ENCODE measurements around the gene IGF1R. TPM values are rescaled to one million over a fixed set of nuclear protein-coding genes. Genes with fewer than 3 reads are reported as not detected.
A peak's percentile ranks its signal among the peaks of the same experiment; 100 is the strongest.
"Not testable (repeated sequence)": the region's sequence is repeated elsewhere in the genome, so short reads cannot be mapped to it uniquely, and the experiment has no call there.

Gene IGF1R
- 28.2 and 43.8 TPM in 2 replicates for total RNA-seq

GRCh38 chr15:98647774-98648653 is at the start of gene IGF1R:
Gene IGF1R, plus strand, starts transcription at chr15:98648539. Its CDS starts 1,043 bp downstream, at chr15:98649582.
- DNase-seq (ENCODE audit: low read depth, low spot score), result peak; percentile 51

- no peak for DNase-seq (ENCODE audit: low read depth, low spot score)
Measured at GRCh38 chr15:98599909-98600691, 48.2 kb upstream of the IGF1R start.

- DNase-seq (ENCODE audit: low read depth, low spot score), result no peak
Measured at GRCh38 chr15:98604983-98605382, 43.4 kb upstream of the IGF1R start.

GRCh38 chr15:98609144-98609852 is 39.0 kb upstream of the IGF1R start:
- DNase-seq (ENCODE audit: low read depth, low spot score), result no peak

GRCh38 chr15:98610991-98611390 is 37.3 kb upstream of the IGF1R start:
- no peak for DNase-seq (ENCODE audit: low read depth, low spot score)

GRCh38 chr15:98611808-98612207 is 36.5 kb upstream of the IGF1R start:
- no peak for DNase-seq (ENCODE audit: low read depth, low spot score)

- no peak for DNase-seq (ENCODE audit: low read depth, low spot score)
Measured at GRCh38 chr15:98612490-98613110, 35.7 kb upstream of the IGF1R start.

GRCh38 chr15:98614681-98615080 is 33.7 kb upstream of the IGF1R start:
- DNase-seq (ENCODE audit: low read depth, low spot score), result no peak

- no peak for DNase-seq (ENCODE audit: low read depth, low spot score)
Measured at GRCh38 chr15:98616397-98616796, 31.9 kb upstream of the IGF1R start.

GRCh38 chr15:98617328-98617980 is 30.9 kb upstream of the IGF1R start:
- no peak for DNase-seq (ENCODE audit: low read depth, low spot score)

GRCh38 chr15:98618576-98618975 is 29.8 kb upstream of the IGF1R start:
- DNase-seq (ENCODE audit: low read depth, low spot score), result not testable (repeated sequence)

- no peak for DNase-seq (ENCODE audit: low read depth, low spot score)
Measured at GRCh38 chr15:98620020-98620419, 28.3 kb upstream of the IGF1R start.

- no peak for DNase-seq (ENCODE audit: low read depth, low spot score)
Measured at GRCh38 chr15:98621021-98621420, 27.3 kb upstream of the IGF1R start.

- DNase-seq (ENCODE audit: low read depth, low spot score), result no peak
Measured at GRCh38 chr15:98625614-98626013, 22.7 kb upstream of the IGF1R start.

- DNase-seq (ENCODE audit: low read depth, low spot score), result no peak
Measured at GRCh38 chr15:98626153-98626552, 22.2 kb upstream of the IGF1R start.

- no peak for DNase-seq (ENCODE audit: low read depth, low spot score)
Measured at GRCh38 chr15:98628216-98628615, 20.1 kb upstream of the IGF1R start.

GRCh38 chr15:98635848-98636247 is 12.5 kb upstream of the IGF1R start:
- no peak for DNase-seq (ENCODE audit: low read depth, low spot score)

GRCh38 chr15:98643115-98643514 is 5.2 kb upstream of the IGF1R start:
- DNase-seq (ENCODE audit: low read depth, low spot score), result no peak

- DNase-seq (ENCODE audit: low read depth, low spot score), result no peak
Measured at GRCh38 chr15:98646546-98647025, 1.8 kb upstream of the IGF1R start.

- DNase-seq (ENCODE audit: low read depth, low spot score), result no peak
Measured at GRCh38 chr15:98647026-98647773, 1.1 kb upstream of the IGF1R start.

Data from pulmonary artery endothelial cell (primary cell).